Cardiac muscle cell (in vitro differentiated cells and primary cell): ENCODE results near the gene PRRG1. TPM values are rescaled to one million over a fixed set of nuclear protein-coding genes. Genes with fewer than 3 reads are reported as not detected.

ENCODE experiments used
- DNase-seq, 2 donors: peaks; one replicate each; pipeline versions ENCODE4 v3.0.0 to v3.0.0-alpha.2; 2010 to 2017; ENCODE audit warnings: low read depth in 1 of 2, low spot score in 1 of 2
- H3K27ac ChIP-seq: fragments of 200-600 bp; sonication (generic); 2 replicates; pipeline ENCODE4 v1.5.1; 2016
- H3K27me3 ChIP-seq: fragments of 200-600 bp; sonication (generic); 2 replicates; pipeline ENCODE4 v1.6.0; 2016; ENCODE audit warnings: control low read depth
- H3K36me3 ChIP-seq: fragments of 200-600 bp; sonication (generic); 2 replicates; pipeline ENCODE4 v1.5.1; 2016; ENCODE audit warnings: control low read depth
- H3K4me1 ChIP-seq: fragments of 200-600 bp; sonication (generic); 2 replicates; pipeline ENCODE4 v1.8.1; 2017; ENCODE audit warnings: low read depth, mild to moderate bottlenecking, mixed run types
- H3K4me3 ChIP-seq: fragments of 200-600 bp; sonication (generic); 2 replicates; pipeline ENCODE4 v1.5.1; 2016; ENCODE audit warnings: mild to moderate bottlenecking
- H3K9me3 ChIP-seq: fragments of 200-600 bp; sonication (generic); 2 replicates; pipeline ENCODE4 v1.5.1; 2017; ENCODE audit warnings: low read depth, mild to moderate bottlenecking, control low read depth
- CTCF ChIP-seq: IDR thresholded peaks from 2 replicates; pipeline ENCODE4 v1.5.1; 2012; ENCODE audit warnings: low read depth, mild to moderate bottlenecking, low read length
- polyA plus RNA-seq: library from polyadenylated mRNA; unstranded; fragments of >200 nt; fragmentation: Nextera tagmentation; extraction: Ambion mirVana; gene quantifications from 2 replicates; pipeline ENCODE4 v1.2.1, GENCODE V29; 2016
- total RNA-seq: library from RNA; depleted of rRNA; stranded (reverse); fragments of >200 nt; gene quantifications from 2 replicates; pipeline ENCODE4 v1.2.3, GENCODE V29; 2016

Gene PRRG1
- total and polyA plus RNA-seq, 2 experiments from 2014 or later = 10.5 to 13.4 TPM

- no peak for TF ChIP-seq CTCF
- no peaks in the 10 kb centered on the region for H3K27me3 ChIP-seq
- no peaks in the 10 kb centered on the region for H3K4me1 ChIP-seq
- DNase-seq = peak in 1 of 2 donors; percentile 23
- H3K27ac ChIP-seq = no peak overlapping the region
- no peaks in the 10 kb centered on the region for H3K36me3 ChIP-seq
- H3K4me3 ChIP-seq = no peak overlapping the region
- no peaks in the 10 kb centered on the region for H3K9me3 ChIP-seq
Measured at GRCh38 chrX:37357436-37357835, 8.3 kb downstream of the PRRG1 start.

DNA sequence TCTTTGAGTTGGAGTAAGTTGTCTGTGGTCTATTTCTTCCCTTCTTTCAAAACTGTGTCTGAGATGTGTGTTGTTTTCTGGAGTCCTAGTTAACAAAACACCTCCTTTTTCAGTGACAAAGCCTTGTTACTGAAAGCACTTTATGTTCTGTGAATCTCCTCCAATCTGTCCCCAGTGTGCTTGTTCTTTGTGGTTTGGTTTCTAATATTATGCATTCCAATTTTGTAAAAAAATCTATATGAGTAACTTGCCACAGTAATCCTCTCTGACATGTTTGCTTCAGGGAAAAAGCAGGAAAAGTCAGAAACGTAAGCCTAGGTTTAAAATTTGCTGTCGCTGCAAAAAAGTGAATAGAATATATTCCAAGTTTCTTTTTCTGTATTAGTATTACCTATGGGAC, 12.4 kb downstream of the PRRG1 start:
- Histone ChIP-seq H3K4me1 (no peaks in the 10 kb centered on the region), H3K36me3 (no peaks in the 10 kb centered on the region), H3K27ac (no peak overlapping the region), H3K4me3 (no peak overlapping the region), H3K9me3 (no peaks in the 10 kb centered on the region), H3K27me3 (no peaks in the 10 kb centered on the region)
- no peak for TF ChIP-seq CTCF
- peak in 1 of 2 donors; percentile 16 for DNase-seq

- H3K9me3 ChIP-seq = no peaks in the 10 kb centered on the region
- no peak overlapping the region for H3K4me3 ChIP-seq
- no peaks in the 10 kb centered on the region for H3K36me3 ChIP-seq
- H3K27ac ChIP-seq = no peak overlapping the region
- no peak for TF ChIP-seq CTCF
- H3K4me1 ChIP-seq = no peaks in the 10 kb centered on the region
- DNase-seq = no peak
- no peaks in the 10 kb centered on the region for H3K27me3 ChIP-seq
Measured at GRCh38 chrX:37364666-37365065, 15.5 kb downstream of the PRRG1 start.

DNA sequence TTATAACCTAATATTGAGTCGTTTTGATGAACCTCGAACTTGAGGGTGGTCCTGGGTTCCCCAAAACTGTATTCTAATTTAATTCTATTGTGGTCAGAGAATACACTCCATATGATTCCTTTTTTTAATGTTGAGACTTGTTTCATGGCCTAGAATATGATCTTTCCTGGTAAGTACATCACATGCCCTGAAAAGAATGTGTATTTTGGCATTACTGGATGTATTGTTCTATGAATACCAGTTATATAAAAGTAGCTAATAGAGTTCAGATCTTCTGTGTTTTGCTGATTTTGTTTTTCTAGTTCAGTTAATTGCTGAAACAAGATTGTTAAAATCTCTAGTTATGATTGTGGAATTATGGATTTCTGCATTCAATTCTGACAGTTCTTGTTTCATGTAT, 18.8 kb downstream of the PRRG1 start:
- Histone ChIP-seq H3K27ac (no peak overlapping the region), H3K9me3 (no peaks in the 10 kb centered on the region), H3K4me3 (no peak overlapping the region), H3K4me1 (no peaks in the 10 kb centered on the region), H3K27me3 (no peaks in the 10 kb centered on the region), H3K36me3 (no peaks in the 10 kb centered on the region)
- TF ChIP-seq CTCF = no peak
- no peak for DNase-seq

GRCh38 chrX:37370499-37371141, 21.5 kb downstream of the PRRG1 start:
- Histone ChIP-seq H3K4me1 (no peaks in the 10 kb centered on the region), H3K36me3 (no peaks in the 10 kb centered on the region), H3K27ac (no peak overlapping the region), H3K27me3 (no peaks in the 10 kb centered on the region), H3K4me3 (no peak overlapping the region), H3K9me3 (no peaks in the 10 kb centered on the region)
- TF ChIP-seq CTCF = no peak
- no peak for DNase-seq

GRCh38 chrX:37371578-37371991, 22.4 kb downstream of the PRRG1 start:
- no peak for DNase-seq
- no peak for TF ChIP-seq CTCF
- H3K36me3 ChIP-seq = no peaks in the 10 kb centered on the region
- no peaks in the 10 kb centered on the region for H3K4me1 ChIP-seq
- no peaks in the 10 kb centered on the region for H3K9me3 ChIP-seq
- H3K27ac ChIP-seq = no peak overlapping the region
- no peak overlapping the region for H3K4me3 ChIP-seq
- H3K27me3 ChIP-seq = no peaks in the 10 kb centered on the region
